CD4-positive, alpha-beta T cell (primary cell): ENCODE measurements around the gene LDHD. TPM values are rescaled to one million over a fixed set of nuclear protein-coding genes. Genes with fewer than 3 reads are reported as not detected.
"Not testable (repeated sequence)": the region's sequence is repeated elsewhere in the genome, so short reads cannot be mapped to it uniquely, and the experiment has no call there.

Experiments
- ATAC-seq: fragments of 200-7000 bp; cut with Tn5 transposase; one replicate; pipeline ENCODE4 v1.10.0; 2022; ENCODE audit warnings: mild to moderate bottlenecking; ENCODE audit not compliant: poor library complexity
- CTCF ChIA-PET: fragments of 350-600 bp; sonication (Branson Sonifier 250); formaldehyde crosslinking; loops from one replicate; lab custom pipeline; 2021; ENCODE audit warnings: antibody characterized with exemption, inconsistent platforms; lab: Charles Lee
- POLR2A ChIA-PET: fragments of 350-600 bp; sonication (Branson Sonifier 250); formaldehyde crosslinking; loops from one replicate; lab custom pipeline; 2021; ENCODE audit warnings: antibody characterized with exemption, inconsistent platforms; lab: Charles Lee
- DNase-seq, 14 experiments: peaks; one replicate each; pipeline ENCODE4 v3.0.0-alpha.2; 2013 to 2020; ENCODE audit warnings: mixed read lengths in 2 of 14
- H3K27ac ChIP-seq, 2 donors: one replicate each; pipeline versions ENCODE4 v1.5.1 to v1.7.0; 2013; ENCODE audit warnings: low read length in 2 of 2, low read depth in 1 of 2, mild to moderate bottlenecking in 1 of 2
- H3K27me3 ChIP-seq, 2 experiments: 1 replicate in 1 of 2; 2 replicates in 1 of 2; pipeline versions ENCODE4 v1.6.1 to v1.7.0; 2013; ENCODE audit warnings: low read length in 2 of 2, control low read depth in 1 of 2, mild to moderate bottlenecking in 1 of 2, moderate library complexity in 1 of 2; ENCODE audit not compliant: insufficient read depth in 2 of 2, control insufficient read depth in 1 of 2
- H3K36me3 ChIP-seq: one replicate; pipeline ENCODE4 v1.6.1; 2013; ENCODE audit warnings: low read length, control low read depth; ENCODE audit not compliant: insufficient read depth
- H3K4me1 ChIP-seq: one replicate; pipeline ENCODE4 v1.6.1; 2013; ENCODE audit warnings: low read length, control low read depth; ENCODE audit not compliant: insufficient read depth
- H3K4me3 ChIP-seq: one replicate; pipeline ENCODE4 v1.5.1; 2013; ENCODE audit warnings: mild to moderate bottlenecking, low read length, moderate library complexity
- H3K9me3 ChIP-seq, 2 experiments: 1 replicate in 1 of 2; 2 replicates in 1 of 2; pipeline versions ENCODE4 v1.6.1 to v1.7.0; 2013; ENCODE audit warnings: low read length in 2 of 2, mild to moderate bottlenecking in 2 of 2, control low read depth in 1 of 2, moderate library complexity in 1 of 2; ENCODE audit not compliant: control insufficient read depth in 1 of 2, insufficient read depth in 1 of 2
- H3K27ac Mint-ChIP-seq: one replicate; pipeline ENCODE4 v1.8.0; 2020; ENCODE audit warnings: mixed read lengths
- H3K27me3 Mint-ChIP-seq: one replicate; pipeline ENCODE4 v1.8.0; 2021; ENCODE audit warnings: mixed read lengths
- H3K36me3 Mint-ChIP-seq: one replicate; pipeline ENCODE4 v1.8.0; 2021; ENCODE audit warnings: low read depth, mixed read lengths
- H3K4me1 Mint-ChIP-seq: one replicate; pipeline ENCODE4 v1.8.0; 2021; ENCODE audit warnings: low read depth, mixed read lengths
- H3K4me3 Mint-ChIP-seq: one replicate; pipeline ENCODE4 v1.8.0; 2020; ENCODE audit warnings: mild to moderate bottlenecking, mixed read lengths
- H3K9me3 Mint-ChIP-seq: one replicate; pipeline ENCODE4 v1.8.0; 2020; ENCODE audit warnings: mixed read lengths
- CTCF ChIP-seq: fragments of 200-600 bp; IDR thresholded peaks from one replicate; pipeline ENCODE4 v1.8.0; 2022; ENCODE audit warnings: antibody characterized with exemption, mild to moderate bottlenecking
- intact Hi-C, 2 experiments: fragments of 100-400 bp; cut with DNase I in 1 of 2; cut with micrococcal nuclease in 1 of 2; formaldehyde crosslinking; loops; one replicate each; pipeline versions ENCODE4 v1.15.1 to v1.9.0; 2023 to 2025; cut with DNase I, micrococcal nuclease
- total RNA-seq, 174 experiments: library from RNA in 2 of 174; stranded (reverse) in 2 of 174; gene quantifications; one replicate each; pipeline ENCODE4 v1.2.3 and lab custom pipeline; 2021 to 2026

Gene LDHD
- total RNA-seq, 2 experiments from 2014 or later, result not detected

DNA sequence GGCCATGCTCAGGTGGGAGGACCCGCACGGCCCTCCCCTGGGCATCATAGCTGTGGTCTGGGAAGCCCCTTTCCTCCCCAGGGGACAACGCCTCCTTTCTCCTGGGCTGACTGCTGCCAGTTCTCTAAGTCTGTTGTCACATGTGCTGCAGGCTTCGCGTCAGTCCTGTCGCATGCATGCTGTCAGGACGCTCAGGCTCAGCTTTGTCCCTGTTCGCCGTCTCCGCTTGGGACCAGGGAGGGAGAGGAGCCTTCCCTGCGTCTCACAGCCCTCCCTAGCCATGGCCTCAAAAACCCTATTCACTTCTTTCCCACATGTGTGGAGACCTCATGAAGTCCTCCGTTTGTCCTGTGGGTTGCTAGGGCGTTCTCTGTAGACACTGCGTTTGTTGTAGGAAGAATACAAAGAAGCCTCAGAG, 21.4 kb downstream of the LDHD start:
- H3K27ac Mint-ChIP-seq, result no peak overlapping the region
- no peak for ATAC-seq

GRCh38 chr16:75093598-75094540, 22.7 kb downstream of the LDHD start:
- Histone ChIP-seq H3K27ac (no peak overlapping the region), H3K36me3 (peaks cover 5% of the 10 kb centered on the region), H3K4me1 (peaks cover 22% of the 10 kb centered on the region), H3K4me3 (no peak overlapping the region), H3K9me3 (no peaks in the 10 kb centered on the region), H3K27me3 (no peaks in the 10 kb centered on the region)
- H3K27me3 Mint-ChIP-seq, result no peaks in the 10 kb centered on the region
- H3K4me1 Mint-ChIP-seq, result peaks cover 19% of the 10 kb centered on the region
- H3K4me3 Mint-ChIP-seq, result no peak overlapping the region
- H3K9me3 Mint-ChIP-seq, result no peaks in the 10 kb centered on the region
- no peak for ATAC-seq
- TF ChIP-seq CTCF, result no peak
- ChIA-PET POLR2A (no interaction called here), CTCF (no interaction called here)
- intact Hi-C loops, result no loop called here
- H3K36me3 Mint-ChIP-seq, result no peaks in the 10 kb centered on the region
- no peak overlapping the region for H3K27ac Mint-ChIP-seq
- no peak for DNase-seq

More for the DNA sequence above, 21.4 kb downstream of the LDHD start:
- H3K36me3 ChIP-seq, result peaks cover 5% of the 10 kb centered on the region
- H3K27me3 ChIP-seq, result no peaks in the 10 kb centered on the region
- H3K4me1 ChIP-seq, result peaks cover 35% of the 10 kb centered on the region
- intact Hi-C loops, result no loop called here
- no peaks in the 10 kb centered on the region for H3K9me3 ChIP-seq
- CTCF ChIA-PET, result interaction anchor here (1.0 kb wide), 1 partner anchor 31 kb away, joined by 3 read pairs; no protein-coding TSS in a partner anchor
- DNase-seq, result no peak
- Mint-ChIP-seq H3K36me3 (no peaks in the 10 kb centered on the region), H3K4me3 (no peak overlapping the region), H3K27me3 (no peaks in the 10 kb centered on the region), H3K4me1 (peaks cover 33% of the 10 kb centered on the region), H3K9me3 (no peaks in the 10 kb centered on the region)
- TF ChIP-seq CTCF, result no peak
- POLR2A ChIA-PET, result no interaction called here
- no peak overlapping the region for H3K4me3 ChIP-seq
- no peak overlapping the region for H3K27ac ChIP-seq

DNA sequence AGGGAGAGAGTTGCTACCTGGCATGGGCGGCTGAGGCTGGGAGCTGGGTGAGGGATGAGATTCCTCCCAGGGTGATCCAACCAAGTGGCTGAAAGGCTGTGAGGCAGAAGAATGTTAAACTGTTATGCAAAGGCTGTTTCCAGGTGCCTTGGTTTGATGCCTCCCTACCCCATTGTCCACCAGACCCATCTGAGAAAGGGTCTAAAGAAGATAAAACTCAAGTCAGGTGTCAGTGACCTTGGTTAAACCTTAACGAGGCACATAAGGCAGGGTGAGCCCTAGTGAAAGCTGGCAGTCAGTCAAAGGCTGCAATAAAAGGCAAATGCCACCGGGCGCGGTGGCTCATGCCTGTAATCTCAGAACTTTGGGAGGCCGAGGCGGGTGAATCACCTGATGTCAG, 23.8 kb downstream of the LDHD start:
- no peaks in the 10 kb centered on the region for H3K27me3 ChIP-seq
- Mint-ChIP-seq H3K27ac (no peak overlapping the region), H3K27me3 (no peaks in the 10 kb centered on the region), H3K4me1 (peaks cover 8% of the 10 kb centered on the region), H3K36me3 (no peaks in the 10 kb centered on the region), H3K9me3 (no peaks in the 10 kb centered on the region), H3K4me3 (no peak overlapping the region)
- TF ChIP-seq CTCF, result no peak
- DNase-seq (no peak), ATAC-seq (no peak)
- H3K4me1 ChIP-seq, result peaks cover 11% of the 10 kb centered on the region
- peaks cover 5% of the 10 kb centered on the region for H3K36me3 ChIP-seq
- POLR2A ChIA-PET, result no interaction called here
- no peak overlapping the region for H3K4me3 ChIP-seq
- no peaks in the 10 kb centered on the region for H3K9me3 ChIP-seq
- H3K27ac ChIP-seq, result no peak overlapping the region
- intact Hi-C loops, result no loop called here
- CTCF ChIA-PET, result no interaction called here

- H3K36me3 ChIP-seq, H3K9me3 Mint-ChIP-seq, POLR2A ChIA-PET, H3K9me3 ChIP-seq, H3K27ac ChIP-seq, CTCF ChIA-PET, ATAC-seq, H3K27me3 Mint-ChIP-seq, H3K4me3 ChIP-seq, intact Hi-C loops, H3K4me3 Mint-ChIP-seq, DNase-seq, H3K4me1 Mint-ChIP-seq, H3K36me3 Mint-ChIP-seq, H3K4me1 ChIP-seq, H3K27ac Mint-ChIP-seq, H3K27me3 ChIP-seq: not testable (repeated sequence)
Observed at GRCh38 chr16:75091619-75092018, 25.0 kb downstream of the LDHD start.

- DNase-seq, H3K27me3 ChIP-seq, H3K27me3 Mint-ChIP-seq, H3K36me3 Mint-ChIP-seq, H3K36me3 ChIP-seq, H3K9me3 ChIP-seq, H3K9me3 Mint-ChIP-seq, H3K27ac ChIP-seq, H3K4me1 Mint-ChIP-seq, ATAC-seq, H3K4me3 Mint-ChIP-seq, H3K4me1 ChIP-seq, POLR2A ChIA-PET, H3K4me3 ChIP-seq, intact Hi-C loops, H3K27ac Mint-ChIP-seq: not testable (repeated sequence)
- CTCF ChIA-PET, result interaction anchor here (0.6 kb wide), 1 partner anchor 375 kb away, joined by 3 read pairs; no protein-coding TSS in a partner anchor
Observed at GRCh38 chr16:75090899-75091298, 25.7 kb downstream of the LDHD start.
